BLaER1 (cell line): ENCODE measurements around the gene TBC1D22A.

Experiments
- H3K27ac ChIP-seq: shearing (Covaris generic); formaldehyde crosslinking; 2 replicates; pipeline ENCODE4 v1.8.1; 2022
- H3K27me3 ChIP-seq: shearing (Covaris generic); formaldehyde crosslinking; 2 replicates; pipeline ENCODE4 v1.8.1; 2022
- H3K36me3 ChIP-seq: shearing (Covaris generic); formaldehyde crosslinking; 2 replicates; pipeline ENCODE4 v1.8.1; 2022
- H3K4me1 ChIP-seq: shearing (Covaris generic); formaldehyde crosslinking; 2 replicates; pipeline ENCODE4 v1.8.1; 2022
- H3K4me2 ChIP-seq: shearing (Covaris generic); formaldehyde crosslinking; 2 replicates; pipeline ENCODE4 v1.8.1; 2022
- H3K4me3 ChIP-seq: shearing (Covaris generic); formaldehyde crosslinking; 2 replicates; pipeline ENCODE4 v1.8.1; 2022
- H3K9ac ChIP-seq: shearing (Covaris generic); formaldehyde crosslinking; 2 replicates; pipeline ENCODE4 v1.8.1; 2022
- H3K9me3 ChIP-seq: shearing (Covaris generic); formaldehyde crosslinking; 2 replicates; pipeline ENCODE4 v1.8.1; 2022
- H4K20me1 ChIP-seq: shearing (Covaris generic); formaldehyde crosslinking; 2 replicates; pipeline ENCODE4 v1.8.1; 2022
- Cebpa-rat ChIP-seq: shearing (Covaris generic); IDR thresholded peaks from 2 replicates; pipeline ENCODE4 v1.8.1; 2022

TBC1D22A gene

DNA sequence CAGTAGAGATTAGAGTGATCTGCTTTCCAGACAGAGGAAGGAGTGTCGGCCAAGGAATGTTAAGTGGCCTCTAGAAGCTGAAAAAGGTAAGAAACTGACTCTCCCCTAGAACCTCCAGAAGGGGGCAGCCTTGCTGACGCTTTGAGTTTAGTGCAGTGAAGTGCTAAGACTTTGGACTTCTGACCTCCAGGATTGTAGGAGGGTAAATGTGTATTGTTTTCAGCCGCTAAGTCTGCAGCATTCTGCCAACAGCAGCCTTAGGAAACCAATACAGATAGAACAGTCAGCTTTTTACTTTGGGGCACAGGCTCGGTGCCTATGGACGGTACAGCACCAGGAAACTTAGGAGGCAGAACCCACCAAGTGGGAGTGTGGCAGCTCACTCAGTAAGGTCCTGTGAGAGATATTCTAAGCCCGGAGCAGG lies 3.6 kb upstream of the TBC1D22A start:
- peaks cover 8% of the 10 kb centered on the region for H4K20me1 ChIP-seq
- no peak overlapping the region for H3K27ac ChIP-seq
- peaks cover 61% of the 10 kb centered on the region for H3K4me1 ChIP-seq
- no peak overlapping the region for H3K9ac ChIP-seq
- peaks cover 10% of the 10 kb centered on the region; the same call in 1 of the 2 replicates for H3K36me3 ChIP-seq
- no peak overlapping the region for H3K4me3 ChIP-seq
- no peak for TF ChIP-seq Cebpa-rat
- no peaks in the 10 kb centered on the region for H3K27me3 ChIP-seq
- H3K9me3 ChIP-seq, result peaks cover 29% of the 10 kb centered on the region
- H3K4me2 ChIP-seq, result peak overlapping the region; percentile 51

DNA sequence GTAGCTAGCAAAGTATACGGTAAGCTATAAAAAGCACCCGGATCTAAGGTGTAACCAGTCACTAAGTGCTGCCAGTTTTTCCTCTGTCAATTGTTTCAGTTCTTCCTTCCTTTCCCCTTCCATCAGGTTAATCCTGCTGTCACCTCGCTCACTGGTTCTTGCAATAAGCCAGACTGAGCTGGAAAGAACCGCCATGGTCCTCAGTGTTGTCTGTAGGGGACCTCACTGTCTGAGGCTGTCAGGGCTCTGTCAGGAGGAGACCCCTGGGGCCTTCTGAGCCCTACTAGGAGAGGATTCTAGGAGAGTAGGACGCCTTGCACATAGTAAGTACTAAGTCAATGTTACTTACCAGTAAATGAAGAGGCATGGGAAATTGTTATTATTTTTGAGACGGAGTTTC lies 1.4 kb upstream of the TBC1D22A start:
- H3K36me3 ChIP-seq, result peaks cover 4% of the 10 kb centered on the region; the same call in 1 of the 2 replicates
- H3K9ac ChIP-seq, result peak overlapping the region; percentile 96
- peak overlapping the region; percentile 90 for H3K4me3 ChIP-seq
- peaks cover 8% of the 10 kb centered on the region for H3K9me3 ChIP-seq
- peak overlapping the region; percentile 86 for H3K4me2 ChIP-seq
- peaks cover 28% of the 10 kb centered on the region for H4K20me1 ChIP-seq
- H3K27me3 ChIP-seq, result no peaks in the 10 kb centered on the region
- H3K27ac ChIP-seq, result 0 out of 2 replicates have a peak overlapping the region, but pooled peaks have one; percentile 94
- H3K4me1 ChIP-seq, result peaks cover 69% of the 10 kb centered on the region
- no peak for TF ChIP-seq Cebpa-rat

DNA sequence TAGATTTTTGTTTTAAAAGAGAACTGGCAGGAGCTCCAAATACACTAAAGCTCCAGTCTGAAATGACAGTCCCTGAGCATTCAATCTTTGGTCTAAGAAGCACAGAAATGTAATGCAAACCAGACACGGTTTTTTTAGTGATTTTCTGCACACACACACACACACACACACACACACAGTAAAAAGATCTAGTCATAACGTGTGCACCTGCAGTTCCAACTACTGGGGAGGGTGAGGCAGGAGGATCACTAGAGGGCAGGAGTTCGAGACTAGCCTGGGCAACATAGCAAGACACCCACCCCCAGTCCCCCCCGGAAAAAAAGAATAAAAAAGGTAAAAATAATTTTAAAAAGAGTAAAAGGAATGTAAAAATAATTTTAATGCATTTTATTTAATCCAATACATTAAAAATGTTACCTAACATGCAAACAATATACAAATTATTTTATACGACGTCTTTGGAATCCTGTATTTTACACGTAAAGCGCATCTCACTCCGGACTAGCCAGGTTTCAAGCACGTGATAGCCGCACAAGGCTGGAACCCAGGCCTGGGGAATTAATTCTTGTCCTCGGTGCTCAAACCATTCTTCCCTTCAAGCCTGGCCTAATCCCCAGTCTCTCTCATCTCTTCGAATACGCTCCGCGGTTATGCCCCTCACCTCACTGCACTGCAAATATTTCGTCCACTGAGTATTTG lies 762 bp upstream of the TBC1D22A start:
- Histone ChIP-seq H3K27ac (peak overlapping the region; percentile 94), H3K36me3 (peaks cover 6% of the 10 kb centered on the region; the same call in 1 of the 2 replicates), H3K4me3 (peak overlapping the region; percentile 90), H3K4me1 (peaks cover 71% of the 10 kb centered on the region), H3K27me3 (no peaks in the 10 kb centered on the region), H3K9me3 (peaks cover 1% of the 10 kb centered on the region), H3K4me2 (peak overlapping the region; percentile 86), H4K20me1 (peaks cover 35% of the 10 kb centered on the region), H3K9ac (peak overlapping the region; percentile 96)
- no peak for TF ChIP-seq Cebpa-rat

DNA sequence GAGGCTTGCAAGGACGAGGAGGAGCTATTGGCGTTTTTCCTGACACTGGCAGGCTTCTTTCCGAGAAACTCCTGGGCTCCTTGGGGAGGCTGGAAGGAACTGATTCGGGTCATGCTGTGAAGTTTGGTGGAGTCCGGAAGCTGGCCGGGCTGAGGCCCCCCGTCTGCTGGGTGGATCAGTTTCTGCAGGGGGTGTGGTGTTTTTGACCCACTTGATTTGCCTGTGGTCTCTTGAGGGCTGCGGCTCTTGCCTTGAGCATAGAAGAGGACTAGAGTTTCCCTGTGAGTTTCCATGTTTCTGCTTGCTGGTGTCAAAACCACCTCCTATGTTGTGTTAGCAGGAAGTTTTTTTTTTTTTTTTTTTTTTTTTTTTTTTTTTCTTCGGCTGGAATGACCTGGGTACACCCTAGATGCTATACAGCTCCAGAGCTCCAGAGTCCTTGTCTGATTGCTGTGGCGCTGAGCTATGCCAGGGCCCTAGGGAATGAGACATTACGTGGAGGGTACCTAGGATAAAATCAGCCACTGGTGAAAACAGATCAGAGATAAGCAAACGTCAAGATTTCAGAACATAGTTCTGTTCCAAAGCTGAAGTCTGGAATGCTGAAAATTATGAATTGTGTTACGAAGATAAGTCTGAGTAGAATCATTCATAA lies 728 bp downstream of the TBC1D22A start:
- H3K27ac ChIP-seq, result peak overlapping the region; percentile 94
- peaks cover 49% of the 10 kb centered on the region for H4K20me1 ChIP-seq
- H3K4me3 ChIP-seq, result peak overlapping the region; percentile 90
- H3K27me3 ChIP-seq, result no peaks in the 10 kb centered on the region
- peaks cover 71% of the 10 kb centered on the region for H3K4me1 ChIP-seq
- H3K36me3 ChIP-seq, result peaks cover 10% of the 10 kb centered on the region; the same call in 1 of the 2 replicates
- peak overlapping the region; percentile 86 for H3K4me2 ChIP-seq
- peak overlapping the region; percentile 96 for H3K9ac ChIP-seq
- no peaks in the 10 kb centered on the region for H3K9me3 ChIP-seq
- no peak for TF ChIP-seq Cebpa-rat

DNA sequence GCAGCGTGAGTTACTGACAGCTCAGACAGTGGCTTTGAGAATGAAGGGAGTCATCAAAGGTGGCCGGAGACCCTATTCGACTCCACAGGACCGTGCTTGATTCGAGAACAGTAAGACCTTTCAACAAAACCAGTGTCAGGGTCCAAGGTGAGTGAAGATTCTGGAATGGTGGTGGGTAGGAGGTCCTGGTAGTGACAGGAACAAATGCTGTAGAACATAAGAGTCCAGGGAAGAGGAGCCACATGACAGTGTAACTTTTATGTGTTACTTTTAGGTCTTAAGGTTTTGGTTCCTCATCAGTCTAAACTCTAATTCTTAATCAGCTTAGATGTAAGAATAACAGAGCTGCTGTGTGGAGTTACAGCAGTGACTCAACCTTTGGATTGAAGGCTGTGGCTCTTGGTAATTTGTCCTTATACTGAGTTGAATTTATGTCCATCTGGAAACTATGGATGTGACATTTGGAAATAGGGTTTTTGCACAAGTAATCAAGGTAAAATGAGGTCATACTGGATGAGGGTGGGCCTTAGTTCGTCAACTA lies 1.8 kb downstream of the TBC1D22A start:
- Histone ChIP-seq H3K9me3 (no peaks in the 10 kb centered on the region), H3K27ac (no peak overlapping the region), H3K4me2 (peak overlapping the region; percentile 86), H3K4me1 (peaks cover 71% of the 10 kb centered on the region), H3K27me3 (no peaks in the 10 kb centered on the region), H3K9ac (no peak overlapping the region), H3K36me3 (peaks cover 10% of the 10 kb centered on the region; the same call in 1 of the 2 replicates), H3K4me3 (no peak overlapping the region), H4K20me1 (peaks cover 60% of the 10 kb centered on the region)
- no peak for TF ChIP-seq Cebpa-rat

DNA sequence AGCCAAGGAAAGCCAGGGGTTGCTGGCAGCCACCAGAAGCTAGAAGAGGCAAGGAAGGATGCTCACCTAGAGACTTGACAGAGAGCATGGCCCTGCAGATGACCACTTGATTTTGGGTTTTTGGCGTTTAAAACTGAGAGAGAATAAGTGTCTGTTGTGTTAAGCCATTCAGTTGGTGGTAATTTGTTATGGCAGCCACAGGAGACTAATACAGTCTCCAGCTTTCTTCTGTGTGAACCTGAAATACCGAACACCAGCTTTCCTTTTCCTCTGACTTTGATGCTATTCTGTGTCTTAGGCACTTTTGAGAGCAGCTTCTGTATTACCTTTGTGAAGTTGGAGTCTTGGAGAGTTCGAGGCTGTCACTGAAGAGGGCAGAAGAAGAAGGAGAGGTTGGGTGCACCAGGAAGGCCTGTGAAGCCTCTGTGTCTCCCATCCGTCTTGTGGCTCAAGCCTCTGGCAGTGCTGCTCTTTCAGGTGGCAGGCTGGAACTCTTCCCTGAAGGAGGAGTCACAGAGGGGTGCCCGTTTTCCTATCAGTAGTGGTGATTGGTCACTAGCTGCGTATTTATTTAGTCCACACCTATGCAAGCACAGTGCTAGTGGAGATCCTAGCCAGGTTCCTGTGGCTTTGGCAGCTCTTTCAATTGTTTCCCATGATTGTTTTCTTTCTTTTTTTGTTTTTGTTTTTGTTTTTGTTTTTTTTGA lies 2.5 kb downstream of the TBC1D22A start:
- Histone ChIP-seq H3K4me3 (no peak overlapping the region), H3K9me3 (no peaks in the 10 kb centered on the region), H4K20me1 (peaks cover 67% of the 10 kb centered on the region), H3K4me2 (peak overlapping the region; percentile 86), H3K27me3 (no peaks in the 10 kb centered on the region), H3K36me3 (peaks cover 10% of the 10 kb centered on the region; the same call in 1 of the 2 replicates), H3K27ac (no peak overlapping the region), H3K9ac (no peak overlapping the region), H3K4me1 (peaks cover 75% of the 10 kb centered on the region)
- no peak for TF ChIP-seq Cebpa-rat

DNA sequence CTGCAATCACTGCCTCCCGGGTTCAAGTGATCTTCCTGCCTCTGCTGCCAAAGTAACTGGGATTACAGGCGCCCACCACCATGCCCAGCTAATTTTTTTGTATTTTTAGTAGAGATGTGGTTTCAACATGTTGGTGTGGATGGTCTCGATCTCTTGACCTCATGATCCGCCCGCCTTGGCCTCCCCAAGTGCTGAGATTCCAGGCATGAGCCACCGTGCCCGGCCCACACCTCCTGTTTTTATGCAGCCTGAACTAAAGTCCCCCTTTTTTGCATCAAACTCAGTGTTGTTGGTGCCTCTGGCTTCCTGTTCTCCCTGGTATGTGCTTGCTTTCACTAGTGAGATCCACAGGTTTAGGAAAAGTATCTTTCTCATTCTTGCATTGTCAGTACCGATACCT lies 4.2 kb downstream of the TBC1D22A start:
- Histone ChIP-seq H3K27ac (no peak overlapping the region), H3K9me3 (no peaks in the 10 kb centered on the region), H4K20me1 (peaks cover 84% of the 10 kb centered on the region), H3K4me1 (peaks cover 81% of the 10 kb centered on the region), H3K9ac (no peak overlapping the region), H3K4me3 (no peak overlapping the region), H3K36me3 (peaks cover 10% of the 10 kb centered on the region; the same call in 1 of the 2 replicates), H3K4me2 (peak overlapping the region; percentile 78; the same call in 1 of the 2 replicates), H3K27me3 (no peaks in the 10 kb centered on the region)
- TF ChIP-seq Cebpa-rat, result no peak

DNA sequence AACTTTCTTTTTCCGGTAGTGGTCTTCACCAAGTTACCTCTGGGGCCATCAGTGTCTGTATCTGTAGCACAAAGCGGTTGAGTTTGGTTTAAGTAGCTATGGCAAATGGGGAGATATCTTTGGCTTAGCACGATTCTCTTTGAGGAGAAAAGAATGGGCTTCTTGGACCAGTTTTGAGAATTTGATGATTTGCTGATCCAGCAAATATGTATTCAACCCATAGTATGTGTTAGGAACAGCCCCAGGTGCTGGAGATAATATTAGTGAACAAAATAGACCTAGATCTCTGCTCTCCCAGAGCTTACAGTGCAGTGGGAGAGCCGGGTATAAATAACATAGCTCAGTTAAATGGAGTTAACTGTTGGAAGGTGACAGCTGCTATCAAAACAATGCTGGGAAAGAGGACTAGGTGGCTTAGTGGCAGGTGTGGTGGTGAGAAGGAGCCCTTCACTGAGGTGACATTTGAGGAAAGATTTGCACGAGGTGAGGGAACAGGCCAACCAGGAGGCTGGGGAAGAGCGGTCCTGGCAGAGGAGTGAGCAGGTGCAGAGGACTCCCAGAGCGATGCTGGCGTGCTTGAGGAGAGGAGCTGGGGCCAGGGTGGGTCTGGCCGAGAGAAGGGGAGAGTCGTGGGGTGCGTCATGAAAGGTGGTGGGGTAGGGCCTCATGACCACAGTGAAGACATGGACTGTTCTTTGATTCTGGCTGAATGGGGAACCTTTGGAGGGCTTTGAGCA lies 5.0 kb downstream of the TBC1D22A start:
- H3K4me1 ChIP-seq, result peaks cover 80% of the 10 kb centered on the region

DNA sequence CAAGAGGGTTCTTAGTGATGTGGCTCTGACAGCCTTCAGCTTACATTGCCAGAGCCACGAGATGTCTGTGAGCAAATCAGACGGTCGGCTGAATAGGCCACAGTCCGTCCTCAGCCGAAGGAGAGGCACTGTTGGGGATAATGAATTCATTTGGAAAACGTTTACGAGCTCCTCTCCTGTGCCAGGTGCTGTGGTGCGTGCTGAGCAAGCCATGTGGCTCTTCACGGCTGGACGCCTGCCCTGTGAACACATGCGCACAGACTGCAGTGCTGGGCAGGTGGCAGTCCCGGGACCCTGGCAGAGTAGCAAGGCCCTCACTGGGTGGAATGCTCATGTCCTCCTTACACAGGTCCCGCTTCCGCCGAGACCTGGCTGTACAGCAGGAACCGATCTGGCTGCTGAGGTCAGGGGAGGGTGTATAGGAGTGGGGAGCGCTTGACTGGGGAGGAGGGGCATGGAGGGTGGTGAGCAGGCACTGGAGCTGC lies 6.8 kb downstream of the TBC1D22A start:
- Histone ChIP-seq H3K36me3 (peaks cover 10% of the 10 kb centered on the region; the same call in 1 of the 2 replicates), H4K20me1 (peaks cover 81% of the 10 kb centered on the region), H3K9ac (peak overlapping the region; percentile 46), H3K4me3 (no peak overlapping the region), H3K9me3 (no peaks in the 10 kb centered on the region), H3K27ac (peak overlapping the region; percentile 72), H3K27me3 (no peaks in the 10 kb centered on the region), H3K4me2 (peak overlapping the region; percentile 78), H3K4me1 (peaks cover 86% of the 10 kb centered on the region)
- TF ChIP-seq Cebpa-rat, result no peak

More for the DNA sequence above, 5.0 kb downstream of the TBC1D22A start:
- Histone ChIP-seq H3K4me3 (no peak overlapping the region), H3K9ac (no peak overlapping the region), H3K27me3 (no peaks in the 10 kb centered on the region), H4K20me1 (peaks cover 84% of the 10 kb centered on the region), H3K4me2 (peak overlapping the region; percentile 78), H3K36me3 (peaks cover 10% of the 10 kb centered on the region; the same call in 1 of the 2 replicates), H3K9me3 (no peaks in the 10 kb centered on the region), H3K27ac (peak overlapping the region; percentile 72)
- TF ChIP-seq Cebpa-rat, result no peak
